Activated CD8-positive, alpha-beta memory T cell treated with anti-CD3 and anti-CD28 coated beads for 4 hours (primary cell): ENCODE measurements around the gene SIK2.
"Not testable (repeated sequence)": the region's sequence is repeated elsewhere in the genome, so short reads cannot be mapped to it uniquely, and the experiment has no call there.

Source experiments
- DNase-seq, 2 donors: peaks; one replicate each; pipeline ENCODE4 v3.0.0-alpha.2; 2020; ENCODE audit warnings: low read depth in 2 of 2

The SIK2 gene

DNA sequence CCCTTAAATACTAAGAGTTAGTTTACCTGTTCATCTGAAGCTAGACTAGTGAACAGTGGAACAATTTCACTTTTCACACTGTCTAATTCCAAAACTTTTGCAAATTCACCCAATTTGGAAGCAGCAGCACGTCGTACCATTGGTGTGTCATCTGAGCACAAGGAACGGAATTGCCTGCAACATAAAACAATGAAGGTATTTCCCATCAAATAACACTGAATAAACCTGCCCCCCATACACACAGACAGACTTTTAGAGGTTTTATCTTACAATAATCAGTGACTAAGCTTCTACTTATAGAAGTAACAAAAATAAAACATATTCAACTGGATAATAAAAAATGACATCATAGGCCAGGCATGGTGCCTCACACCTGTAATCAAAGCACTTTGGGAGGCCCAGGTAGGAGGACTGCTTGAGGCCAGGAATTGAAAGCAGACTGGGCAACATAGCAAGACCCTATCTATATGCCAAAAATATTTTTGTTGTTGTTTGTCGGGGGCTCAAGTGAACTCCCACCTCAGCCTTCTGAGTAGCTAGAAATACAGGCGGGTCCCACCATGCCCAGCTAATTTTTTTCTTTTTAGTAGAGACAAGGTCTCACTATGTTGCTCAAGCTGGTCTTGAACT, 157.6 kb downstream of the SIK2 start:
- DNase-seq: no peak

GRCh38 chr11:111761036-111761435, 158.8 kb downstream of the SIK2 start:
- DNase-seq: no peak

- no peak for DNase-seq
Observed at GRCh38 chr11:111762526-111762925, 160.3 kb downstream of the SIK2 start.

DNA sequence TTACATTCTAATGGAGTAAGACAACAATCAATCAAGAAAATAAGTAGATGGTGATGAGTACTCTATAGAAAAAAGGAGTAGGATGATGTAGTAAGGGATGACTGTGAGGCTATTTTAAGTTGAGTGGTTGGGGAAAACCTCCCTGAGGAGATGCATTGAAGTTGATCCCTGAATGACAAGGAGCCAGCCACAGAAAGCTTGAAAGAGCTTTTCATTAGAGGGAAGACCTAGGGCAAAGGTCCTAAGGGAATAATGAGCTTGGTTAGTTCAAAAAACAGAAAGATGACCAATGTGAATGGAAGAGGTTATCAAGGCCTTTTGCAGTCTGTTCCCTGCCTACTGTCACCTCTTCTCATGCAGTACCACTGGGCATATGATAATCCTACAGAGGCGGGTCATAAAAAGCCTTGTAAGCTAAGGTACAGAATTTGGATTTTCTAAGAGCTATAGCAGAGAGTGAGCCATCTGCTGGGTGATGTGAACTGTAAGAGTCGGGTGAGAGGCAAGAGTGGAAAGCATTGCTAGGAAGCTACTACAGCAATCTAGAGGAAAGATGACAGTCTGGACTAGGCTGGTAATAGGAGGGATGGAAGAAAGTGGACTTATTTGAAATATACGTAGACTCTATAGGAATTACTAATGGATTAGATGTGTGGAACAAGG, 160.9 kb downstream of the SIK2 start:
- no peak for DNase-seq

DNA sequence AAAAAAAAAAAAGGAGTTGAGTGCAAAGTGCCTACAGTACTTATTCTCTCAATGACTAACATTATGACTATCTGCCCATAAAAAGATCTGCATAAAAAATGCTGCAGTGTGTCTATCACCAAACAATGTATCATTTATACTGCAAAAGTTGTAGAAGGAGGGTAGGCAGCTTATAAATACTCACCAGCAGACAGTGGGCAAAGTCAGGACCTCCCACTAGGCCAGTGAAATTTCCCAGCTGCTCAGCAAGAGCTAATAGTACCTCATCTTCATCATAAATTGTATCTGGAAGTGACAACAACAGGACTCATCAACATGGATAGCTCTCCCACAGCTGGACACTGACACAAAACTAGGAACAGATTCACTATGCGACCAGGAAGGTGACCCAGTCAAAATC, 162.4 kb downstream of the SIK2 start:
- DNase-seq: no peak

DNA sequence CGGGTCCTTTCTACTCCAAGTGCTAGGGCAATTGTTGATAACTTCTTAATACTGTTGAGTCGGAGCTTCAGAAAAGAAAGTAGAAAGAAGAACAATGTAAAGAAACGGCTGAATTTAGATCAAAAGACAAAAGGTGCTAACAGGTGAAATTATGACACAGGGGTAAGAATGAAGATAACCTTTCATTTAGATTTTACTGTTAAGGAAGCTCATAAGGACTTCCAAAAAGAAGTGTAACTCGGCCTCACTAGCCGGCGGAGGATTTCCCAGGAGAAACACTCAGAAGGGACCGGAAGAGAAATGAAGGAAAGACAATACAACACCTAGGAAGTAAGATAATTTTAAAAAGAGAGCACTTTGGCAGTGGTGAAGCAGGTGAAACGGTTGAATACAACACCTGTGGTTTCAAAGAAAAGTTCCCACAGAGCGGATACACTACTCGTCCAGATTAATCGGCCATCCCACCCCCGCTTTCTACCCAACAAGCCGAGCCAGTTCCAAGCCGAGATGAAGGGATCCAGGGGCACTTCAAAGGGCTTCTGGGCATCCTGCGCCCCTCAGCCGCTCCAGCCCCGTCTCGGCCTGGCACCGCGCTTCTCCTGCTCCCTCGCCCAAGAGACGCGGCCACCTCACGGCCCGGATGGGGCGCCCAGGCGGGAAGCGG, 163.2 kb downstream of the SIK2 start:
- no peak for DNase-seq

DNA sequence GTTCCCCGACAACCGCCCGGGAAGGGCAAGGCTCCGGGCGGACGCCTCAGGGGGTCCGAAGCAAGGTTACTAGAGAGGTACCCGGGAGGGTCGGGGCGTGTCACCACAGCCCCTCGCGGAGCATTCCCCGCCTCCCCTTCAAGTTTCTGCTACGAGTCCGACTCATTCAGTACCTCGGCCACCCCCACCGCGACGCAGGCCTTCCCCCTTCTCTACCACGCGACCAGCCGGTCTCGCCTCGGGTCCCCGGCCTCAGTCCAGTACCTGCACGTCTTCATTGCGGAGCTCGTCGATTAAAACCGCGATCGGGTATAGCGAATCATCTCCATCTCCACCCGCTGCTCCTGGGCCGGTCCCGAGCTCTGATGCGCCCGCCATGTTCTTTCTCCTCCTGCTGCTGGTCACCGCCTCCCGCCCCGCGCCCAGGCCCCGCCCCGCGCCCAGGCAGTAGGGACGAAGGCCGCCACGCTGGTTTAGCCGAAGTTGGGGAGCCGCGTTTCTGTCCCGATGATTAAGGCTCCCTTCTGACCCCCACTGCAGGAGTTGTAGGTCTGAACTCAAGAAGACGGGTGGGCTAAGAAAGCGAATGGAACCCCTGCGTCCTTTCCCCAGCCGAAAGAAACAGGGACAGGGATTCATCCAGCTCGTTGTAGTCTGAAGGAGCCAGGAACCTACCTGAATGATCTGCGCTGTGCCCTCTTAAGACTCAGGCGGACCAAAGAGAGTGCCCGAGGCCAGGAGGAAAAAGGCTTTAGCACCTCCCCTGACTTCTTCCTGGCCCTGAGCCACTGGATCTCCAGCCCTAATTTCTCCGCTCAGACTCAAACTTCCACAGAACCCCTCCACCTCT, 164.0 kb downstream of the SIK2 start, which contains the start of gene PPP2R1B:
Gene PPP2R1B (minus strand): TSS at position 406 of the 850 bp plus-strand sequence. CDS start 28 bp downstream, at position 378.
- DNase-seq: peak; percentile 33 to 46

DNA sequence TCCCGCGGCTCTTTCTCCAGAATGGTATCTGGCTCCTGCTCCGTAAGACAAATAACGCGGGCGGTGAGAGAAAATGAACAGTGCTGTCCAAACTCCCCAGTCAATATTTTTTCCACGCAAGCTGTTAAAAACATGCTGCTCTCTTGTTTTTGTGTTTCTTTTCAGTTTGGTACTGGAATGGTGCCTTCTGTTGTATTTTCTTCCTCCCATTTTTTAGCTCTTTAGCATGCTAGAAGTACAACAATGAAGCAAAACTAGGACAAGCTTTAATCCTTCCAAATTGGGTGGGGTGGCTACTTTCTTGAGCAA, 164.5 kb downstream of the SIK2 start:
- no peak for DNase-seq

DNA sequence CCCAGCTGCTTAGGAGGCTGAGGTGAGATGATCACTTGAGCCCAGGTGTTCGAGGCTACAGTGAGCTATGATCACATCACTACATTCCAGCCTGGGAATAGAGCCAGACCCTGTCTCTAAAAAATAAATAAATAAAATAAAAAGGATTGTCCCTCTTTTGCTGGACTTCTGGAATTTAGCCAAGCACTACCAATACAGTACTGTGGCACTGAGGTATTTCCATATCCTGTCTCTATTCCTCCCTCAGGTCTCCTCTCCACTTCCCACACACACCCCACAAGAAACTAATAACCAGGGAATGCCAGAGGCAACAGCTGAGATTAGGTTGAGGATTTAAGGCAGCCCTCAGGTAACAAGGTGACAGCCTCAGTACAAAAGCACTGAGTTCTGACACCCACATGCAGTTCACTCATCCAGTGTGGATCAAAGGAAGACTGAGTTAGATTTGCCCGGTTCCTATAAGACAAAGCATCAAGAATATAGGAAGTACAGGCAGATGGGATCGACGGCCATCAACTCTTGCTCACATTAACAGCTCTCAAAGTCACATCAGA, 168.4 kb downstream of the SIK2 start:
- DNase-seq: no peak

GRCh38 chr11:111771205-111771604, 169.0 kb downstream of the SIK2 start:
- DNase-seq: not testable (repeated sequence)

- DNase-seq: no peak
Observed at GRCh38 chr11:111772535-111772934, 170.3 kb downstream of the SIK2 start.

DNA sequence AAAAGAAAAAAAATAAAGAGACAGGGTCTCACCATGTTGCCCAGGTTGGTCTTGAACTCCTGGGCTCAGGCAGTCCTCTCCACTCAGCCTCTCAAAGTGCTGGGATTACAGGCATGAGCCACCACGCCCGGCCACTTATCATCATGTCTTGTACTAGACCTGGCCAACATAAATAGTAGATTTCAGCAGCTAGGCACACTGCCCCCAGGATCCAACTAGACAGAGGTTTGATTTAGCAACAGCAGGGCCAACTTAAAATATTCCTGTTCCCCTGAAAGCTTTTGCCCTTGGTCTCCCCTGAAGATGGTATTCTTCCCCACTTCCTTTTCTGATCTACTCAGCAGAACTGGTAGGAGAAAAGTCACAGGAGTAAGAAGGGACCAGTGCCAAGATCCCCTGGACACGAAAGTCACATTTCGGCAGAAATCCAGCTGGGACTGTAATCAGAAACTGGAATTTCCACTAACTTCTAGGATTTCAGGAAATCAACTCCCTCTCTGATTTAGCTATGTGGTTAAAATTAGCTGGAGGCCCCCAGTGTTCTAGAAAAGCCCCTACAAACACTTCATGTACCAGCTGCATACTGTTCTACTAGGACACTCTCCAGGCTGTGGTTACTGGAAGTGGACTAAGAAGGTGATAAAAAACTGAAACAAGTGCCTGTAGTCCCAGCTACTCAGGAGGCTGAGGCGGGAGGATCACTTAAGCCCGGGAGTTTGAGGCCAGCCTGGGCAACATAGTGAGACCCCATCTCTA, 172.9 kb downstream of the SIK2 start:
- DNase-seq: no peak

- DNase-seq: no peak
Observed at GRCh38 chr11:111776398-111777093, 174.3 kb downstream of the SIK2 start.

- no peak for DNase-seq
Observed at GRCh38 chr11:111777094-111778046, 175.1 kb downstream of the SIK2 start.

- no peak for DNase-seq
Observed at GRCh38 chr11:111778047-111778558, 175.9 kb downstream of the SIK2 start.

DNA sequence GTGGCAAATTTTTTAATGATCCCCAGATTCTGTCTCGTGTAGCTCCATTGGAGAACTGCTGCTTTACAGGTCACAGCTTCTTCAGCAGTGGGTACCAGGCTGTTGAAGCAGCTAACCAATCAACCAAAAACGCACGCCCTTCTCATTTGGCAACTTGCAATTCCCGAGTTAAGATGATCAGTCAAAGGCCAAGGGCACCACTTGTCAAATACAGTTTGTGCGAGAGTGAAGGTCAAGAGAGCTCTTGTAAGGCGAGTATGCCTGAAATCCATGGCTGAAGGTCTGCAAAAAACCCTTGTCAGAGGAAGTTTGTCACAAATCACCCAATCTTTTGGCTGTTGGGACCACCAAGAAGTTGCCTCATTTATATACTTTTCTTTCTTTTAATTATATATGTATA, 176.9 kb downstream of the SIK2 start:
- no peak for DNase-seq
